Upper lobe of right lung (tissue), 1 donor: ENCODE results near the gene MPPED2. TPM values are rescaled to one million over a fixed set of nuclear protein-coding genes. Genes with fewer than 3 reads are reported as not detected.

Experiments used
- ATAC-seq: fragments of 200-7000 bp; cut with Tn5 transposase; one replicate; pipeline ENCODE4 v1.9.1; 2020; ENCODE audit warnings: mild to moderate bottlenecking, moderate library complexity
- DNase-seq: peaks from one replicate; pipeline ENCODE4 v3.0.0-alpha.2; 2020
- H3K27ac ChIP-seq: fragments of 200-600 bp; one replicate; pipeline ENCODE4 v1.8.0; 2022
- H3K27me3 ChIP-seq: fragments of 200-600 bp; one replicate; pipeline ENCODE4 v1.8.0; 2022; ENCODE audit warnings: mild to moderate bottlenecking
- H3K36me3 ChIP-seq: fragments of 200-600 bp; one replicate; pipeline ENCODE4 v1.8.0; 2022
- H3K4me1 ChIP-seq: fragments of 200-600 bp; one replicate; pipeline ENCODE4 v1.8.0; 2022
- H3K4me3 ChIP-seq: fragments of 200-600 bp; one replicate; pipeline ENCODE4 v1.8.0; 2022; ENCODE audit warnings: mild to moderate bottlenecking
- H3K9me3 ChIP-seq: fragments of 200-600 bp; one replicate; pipeline ENCODE4 v1.8.0; 2022
- intact Hi-C: fragments of 100-400 bp; cut with DNase I; formaldehyde crosslinking; loops from one replicate; pipeline ENCODE4 v1.11.0; 2022
- total RNA-seq: library from RNA; stranded (reverse); fragmentation: NEBNext Ultra II Directional; extraction: Animal tissue kit (Norgen Biotek cat#: 25700); gene quantifications from one replicate; pipeline ENCODE4 v1.2.1, GENCODE V29; 2021
- TF ChIP-seq, protein P1 (sequence below): fragments of 200-600 bp; IDR thresholded peaks from one replicate; pipeline ENCODE4 v1.8.0; 2022; ENCODE audit warnings: antibody characterized with exemption
- donor health status: DM: no; HTN: yes; CAD: no; lungs with severe emphysema.

MPPED2 gene
- total RNA-seq, 1 donor from 2014 or later = 1.3 TPM

DNA sequence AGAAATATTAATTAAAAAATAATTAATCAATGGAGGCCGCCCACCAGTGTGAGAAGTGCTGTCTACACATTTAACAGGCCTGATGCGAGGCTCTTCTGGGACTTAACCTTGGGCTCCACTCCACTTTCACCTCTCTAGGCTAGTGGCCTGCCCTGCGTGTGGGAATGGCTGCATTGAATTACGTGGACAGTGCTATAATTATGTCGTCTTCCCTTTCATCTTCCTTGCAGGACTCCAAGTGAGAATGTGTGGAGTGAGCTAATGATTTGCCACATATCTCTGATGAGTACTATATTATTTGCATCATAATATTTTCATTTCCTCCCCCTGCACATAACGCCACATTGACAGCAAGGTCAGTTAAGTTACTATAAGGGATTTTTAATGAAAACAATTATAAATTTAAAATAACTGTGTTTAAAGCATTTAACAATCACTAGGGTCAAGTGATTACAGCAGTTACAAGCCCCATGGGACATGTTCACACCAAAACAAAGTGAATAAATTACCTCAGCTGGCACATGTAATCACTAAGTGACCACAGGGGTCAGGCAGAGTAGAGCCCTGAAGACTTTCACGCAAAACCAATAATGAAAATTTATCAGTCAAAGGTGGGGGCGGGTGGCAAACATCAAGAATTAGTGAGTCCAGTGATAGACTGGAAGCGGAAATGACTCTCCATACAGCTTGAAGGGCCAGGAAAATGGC, 63.5 kb downstream of the MPPED2 start:
- DNase-seq (no peak), ATAC-seq (no peak)
- Histone ChIP-seq H3K36me3 (no peaks in the 10 kb centered on the region), H3K27ac (no peak overlapping the region), H3K4me3 (no peak overlapping the region), H3K27me3 (no peaks in the 10 kb centered on the region), H3K9me3 (no peaks in the 10 kb centered on the region), H3K4me1 (no peaks in the 10 kb centered on the region)
- intact Hi-C loops = no loop called here
- TF ChIP-seq, protein P1, sequence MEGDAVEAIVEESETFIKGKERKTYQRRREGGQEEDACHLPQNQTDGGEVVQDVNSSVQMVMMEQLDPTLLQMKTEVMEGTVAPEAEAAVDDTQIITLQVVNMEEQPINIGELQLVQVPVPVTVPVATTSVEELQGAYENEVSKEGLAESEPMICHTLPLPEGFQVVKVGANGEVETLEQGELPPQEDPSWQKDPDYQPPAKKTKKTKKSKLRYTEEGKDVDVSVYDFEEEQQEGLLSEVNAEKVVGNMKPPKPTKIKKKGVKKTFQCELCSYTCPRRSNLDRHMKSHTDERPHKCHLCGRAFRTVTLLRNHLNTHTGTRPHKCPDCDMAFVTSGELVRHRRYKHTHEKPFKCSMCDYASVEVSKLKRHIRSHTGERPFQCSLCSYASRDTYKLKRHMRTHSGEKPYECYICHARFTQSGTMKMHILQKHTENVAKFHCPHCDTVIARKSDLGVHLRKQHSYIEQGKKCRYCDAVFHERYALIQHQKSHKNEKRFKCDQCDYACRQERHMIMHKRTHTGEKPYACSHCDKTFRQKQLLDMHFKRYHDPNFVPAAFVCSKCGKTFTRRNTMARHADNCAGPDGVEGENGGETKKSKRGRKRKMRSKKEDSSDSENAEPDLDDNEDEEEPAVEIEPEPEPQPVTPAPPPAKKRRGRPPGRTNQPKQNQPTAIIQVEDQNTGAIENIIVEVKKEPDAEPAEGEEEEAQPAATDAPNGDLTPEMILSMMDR = no peak

DNA sequence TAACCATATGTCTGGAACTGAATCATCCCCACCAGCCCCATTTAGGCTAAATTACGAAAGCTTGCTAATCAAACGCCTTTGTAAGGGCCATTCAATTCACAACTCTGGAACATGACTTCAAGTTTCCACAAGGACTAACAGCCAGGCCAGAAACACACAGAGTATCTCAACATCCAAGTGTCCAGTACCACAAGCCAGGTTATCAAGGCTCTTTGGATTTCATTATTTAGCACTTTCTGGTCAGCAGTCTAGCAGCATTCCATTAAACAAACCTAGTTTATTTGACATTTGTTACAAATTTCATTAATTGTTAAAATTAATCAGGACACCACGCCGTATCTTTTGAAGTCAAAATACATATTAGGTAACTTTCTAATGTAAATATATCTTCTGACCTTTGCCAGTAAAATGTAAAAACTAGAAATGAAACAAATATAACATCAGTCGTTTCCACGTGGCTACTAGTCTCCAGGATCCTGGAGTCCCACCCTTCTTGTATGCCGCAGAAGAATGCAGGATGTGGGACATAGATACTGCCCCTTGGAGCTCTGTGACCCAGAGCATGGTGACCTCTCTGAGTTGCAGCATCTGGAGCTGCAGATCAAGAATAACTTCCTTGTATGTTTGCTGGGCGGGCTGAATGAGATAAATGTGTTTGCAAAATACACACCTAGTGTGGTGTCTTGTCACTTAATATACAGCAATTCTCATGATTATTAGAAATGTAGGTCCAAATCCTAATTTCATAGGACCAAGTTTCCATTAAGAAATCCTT, 64.7 kb downstream of the MPPED2 start:
- Histone ChIP-seq H3K4me3 (no peak overlapping the region), H3K4me1 (no peaks in the 10 kb centered on the region), H3K9me3 (no peaks in the 10 kb centered on the region), H3K27ac (no peak overlapping the region), H3K27me3 (no peaks in the 10 kb centered on the region), H3K36me3 (no peaks in the 10 kb centered on the region)
- TF ChIP-seq, protein P1 = no peak
- no peak for ATAC-seq
- DNase-seq = no peak
- intact Hi-C loops = no loop called here

DNA sequence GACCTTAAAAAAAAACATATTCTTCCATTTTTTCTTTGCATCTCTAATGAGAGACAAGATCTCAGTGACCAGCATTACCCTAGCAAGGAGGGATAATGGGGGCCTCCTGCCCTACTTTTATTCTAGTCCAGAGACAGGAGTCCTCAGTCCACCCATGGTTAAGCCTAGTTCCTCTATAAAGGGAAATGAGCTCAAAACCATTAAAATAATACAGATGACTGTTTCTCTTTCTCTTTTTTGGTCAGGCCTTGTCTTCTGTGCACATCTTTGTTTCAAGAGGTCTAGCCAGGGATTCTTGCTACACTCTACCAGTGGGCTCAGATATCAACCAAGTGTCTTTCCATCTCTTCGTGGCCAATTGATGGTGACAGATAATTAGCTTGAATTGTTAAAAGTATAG, 73.1 kb downstream of the MPPED2 start:
- DNase-seq = no peak
- H3K36me3 ChIP-seq = no peaks in the 10 kb centered on the region
- H3K4me1 ChIP-seq = no peaks in the 10 kb centered on the region
- intact Hi-C loops = loop anchor here (10.0 kb wide), 1 partner anchor 128 kb away; no protein-coding TSS in a partner anchor
- TF ChIP-seq, protein P1 = no peak
- no peaks in the 10 kb centered on the region for H3K9me3 ChIP-seq
- no peak for ATAC-seq
- no peak overlapping the region for H3K27ac ChIP-seq
- H3K27me3 ChIP-seq = no peaks in the 10 kb centered on the region
- H3K4me3 ChIP-seq = no peak overlapping the region

DNA sequence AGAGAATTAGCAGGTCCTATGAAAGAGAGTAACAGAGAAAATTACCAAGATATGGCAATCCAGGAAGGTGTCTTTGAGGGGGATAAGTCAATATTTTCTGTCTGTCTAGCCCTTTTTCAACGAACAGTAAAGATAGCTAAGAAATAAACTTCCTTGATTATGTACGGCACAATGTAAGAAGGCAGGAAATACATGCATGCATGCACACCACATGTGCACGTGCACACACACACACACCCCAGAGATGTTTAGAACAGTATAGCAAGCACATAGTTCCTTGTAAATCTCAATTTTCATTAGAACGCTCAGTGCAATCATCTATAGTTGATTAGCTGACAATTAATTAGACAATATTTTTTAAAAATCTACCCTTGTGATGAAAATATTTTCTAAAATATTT, 74.7 kb downstream of the MPPED2 start:
- TF ChIP-seq, protein P1 = no peak
- Histone ChIP-seq H3K4me3 (no peak overlapping the region), H3K9me3 (no peaks in the 10 kb centered on the region), H3K27me3 (no peaks in the 10 kb centered on the region), H3K4me1 (no peaks in the 10 kb centered on the region), H3K27ac (no peak overlapping the region), H3K36me3 (no peaks in the 10 kb centered on the region)
- intact Hi-C loops = loop anchor here (10.0 kb wide), 1 partner anchor 127 kb away; no protein-coding TSS in a partner anchor
- ATAC-seq = no peak
- no peak for DNase-seq

DNA sequence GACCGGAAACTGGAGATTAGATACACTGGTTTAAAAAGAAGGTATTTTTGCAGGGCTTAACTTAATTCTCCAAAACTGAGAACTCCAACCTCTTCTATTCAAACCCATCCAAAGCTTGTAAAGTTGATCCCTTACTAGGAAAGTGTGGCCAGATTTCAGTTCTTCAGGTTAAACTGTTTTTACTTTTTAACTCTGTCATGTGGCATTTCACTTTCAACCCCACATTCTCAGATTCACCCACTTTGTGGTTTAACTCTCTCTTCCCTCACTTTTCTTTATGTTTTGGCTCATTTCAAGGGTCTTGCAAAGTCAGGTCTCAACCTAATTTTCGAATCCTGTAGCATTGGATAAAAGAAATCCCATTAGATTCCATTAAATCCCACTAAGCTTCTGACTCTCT, 75.4 kb downstream of the MPPED2 start:
- Histone ChIP-seq H3K9me3 (no peaks in the 10 kb centered on the region), H3K4me3 (no peak overlapping the region), H3K27ac (no peak overlapping the region), H3K36me3 (no peaks in the 10 kb centered on the region), H3K27me3 (no peaks in the 10 kb centered on the region), H3K4me1 (no peaks in the 10 kb centered on the region)
- no peak for DNase-seq
- intact Hi-C loops = loop anchor here (10.0 kb wide), 1 partner anchor 126 kb away; no protein-coding TSS in a partner anchor
- no peak for ATAC-seq
- TF ChIP-seq, protein P1 = no peak
